Upper lobe of right lung (tissue), 1 donor: ENCODE measurements around the gene PVALB. TPM values are rescaled to one million over a fixed set of nuclear protein-coding genes. Genes with fewer than 3 reads are reported as not detected.

Experiments
- ATAC-seq: fragments of 200-7000 bp; cut with Tn5 transposase; one replicate; pipeline ENCODE4 v1.9.1; 2020; ENCODE audit warnings: mild to moderate bottlenecking, moderate library complexity
- DNase-seq: peaks from one replicate; pipeline ENCODE4 v3.0.0-alpha.2; 2020
- H3K27ac ChIP-seq: fragments of 200-600 bp; one replicate; pipeline ENCODE4 v1.8.0; 2022
- H3K27me3 ChIP-seq: fragments of 200-600 bp; one replicate; pipeline ENCODE4 v1.8.0; 2022; ENCODE audit warnings: mild to moderate bottlenecking
- H3K36me3 ChIP-seq: fragments of 200-600 bp; one replicate; pipeline ENCODE4 v1.8.0; 2022
- H3K4me1 ChIP-seq: fragments of 200-600 bp; one replicate; pipeline ENCODE4 v1.8.0; 2022
- H3K4me3 ChIP-seq: fragments of 200-600 bp; one replicate; pipeline ENCODE4 v1.8.0; 2022; ENCODE audit warnings: mild to moderate bottlenecking
- H3K9me3 ChIP-seq: fragments of 200-600 bp; one replicate; pipeline ENCODE4 v1.8.0; 2022
- intact Hi-C: fragments of 100-400 bp; cut with DNase I; formaldehyde crosslinking; loops from one replicate; pipeline ENCODE4 v1.11.0; 2022
- total RNA-seq: library from RNA; stranded (reverse); fragmentation: NEBNext Ultra II Directional; extraction: Animal tissue kit (Norgen Biotek cat#: 25700); gene quantifications from one replicate; pipeline ENCODE4 v1.2.1, GENCODE V29; 2021
- TF ChIP-seq, protein P1 (sequence below): fragments of 200-600 bp; IDR thresholded peaks from one replicate; pipeline ENCODE4 v1.8.0; 2022; ENCODE audit warnings: antibody characterized with exemption
- donor health status: DM: no; HTN: yes; CAD: no; lungs with severe emphysema.

The PVALB gene
- total RNA-seq, 1 donor from 2014 or later, result 2.5 TPM

DNA sequence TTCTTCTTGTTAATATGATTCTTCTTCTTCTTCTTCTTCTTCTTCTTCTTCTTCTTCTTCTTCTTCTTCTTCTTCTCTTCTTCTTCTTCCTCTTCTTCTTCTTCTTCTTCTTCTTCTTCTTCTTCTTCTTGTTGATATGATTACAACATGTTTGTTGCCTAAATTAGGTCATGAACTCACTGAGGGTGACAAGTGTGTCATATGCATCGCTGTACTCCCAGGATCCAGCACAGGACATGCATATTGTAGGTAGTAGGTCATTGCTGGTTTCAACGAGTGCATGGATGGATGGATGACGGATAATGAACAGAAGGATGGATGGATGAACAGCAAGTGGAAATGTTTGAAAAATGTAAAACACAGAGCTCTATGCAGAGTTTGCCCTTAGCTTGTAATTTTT is 14.9 kb upstream of the PVALB start:
- H3K36me3 ChIP-seq, result no peaks in the 10 kb centered on the region
- TF ChIP-seq, protein P1, sequence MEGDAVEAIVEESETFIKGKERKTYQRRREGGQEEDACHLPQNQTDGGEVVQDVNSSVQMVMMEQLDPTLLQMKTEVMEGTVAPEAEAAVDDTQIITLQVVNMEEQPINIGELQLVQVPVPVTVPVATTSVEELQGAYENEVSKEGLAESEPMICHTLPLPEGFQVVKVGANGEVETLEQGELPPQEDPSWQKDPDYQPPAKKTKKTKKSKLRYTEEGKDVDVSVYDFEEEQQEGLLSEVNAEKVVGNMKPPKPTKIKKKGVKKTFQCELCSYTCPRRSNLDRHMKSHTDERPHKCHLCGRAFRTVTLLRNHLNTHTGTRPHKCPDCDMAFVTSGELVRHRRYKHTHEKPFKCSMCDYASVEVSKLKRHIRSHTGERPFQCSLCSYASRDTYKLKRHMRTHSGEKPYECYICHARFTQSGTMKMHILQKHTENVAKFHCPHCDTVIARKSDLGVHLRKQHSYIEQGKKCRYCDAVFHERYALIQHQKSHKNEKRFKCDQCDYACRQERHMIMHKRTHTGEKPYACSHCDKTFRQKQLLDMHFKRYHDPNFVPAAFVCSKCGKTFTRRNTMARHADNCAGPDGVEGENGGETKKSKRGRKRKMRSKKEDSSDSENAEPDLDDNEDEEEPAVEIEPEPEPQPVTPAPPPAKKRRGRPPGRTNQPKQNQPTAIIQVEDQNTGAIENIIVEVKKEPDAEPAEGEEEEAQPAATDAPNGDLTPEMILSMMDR, result no peak
- no peaks in the 10 kb centered on the region for H3K4me1 ChIP-seq
- intact Hi-C loops, result no loop called here
- H3K4me3 ChIP-seq, result no peak overlapping the region
- no peak for DNase-seq
- no peaks in the 10 kb centered on the region for H3K9me3 ChIP-seq
- H3K27me3 ChIP-seq, result peaks cover 29% of the 10 kb centered on the region
- no peak overlapping the region for H3K27ac ChIP-seq
- ATAC-seq, result peak; percentile 67

DNA sequence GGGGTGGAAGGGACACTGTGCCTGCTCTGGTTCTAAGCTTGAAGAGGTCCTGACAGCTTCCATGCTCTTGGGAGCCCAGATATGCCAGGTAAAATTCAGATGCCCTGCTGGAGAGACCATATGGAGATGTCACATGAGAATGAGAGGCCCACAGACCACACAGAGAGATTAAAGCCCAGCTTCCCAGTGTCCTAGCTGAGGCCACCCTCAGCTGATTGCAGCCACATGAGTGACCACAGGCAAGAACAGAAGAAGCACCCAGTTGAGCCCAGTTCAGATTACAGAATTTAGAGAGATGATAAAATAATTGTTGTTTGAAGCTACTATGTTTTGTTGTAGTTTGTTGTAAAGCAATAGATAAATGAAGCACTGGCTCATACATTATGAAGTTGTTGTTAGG is 14.4 kb upstream of the PVALB start:
- H3K4me3 ChIP-seq, result no peak overlapping the region
- DNase-seq, result peak; percentile 48
- H3K9me3 ChIP-seq, result no peaks in the 10 kb centered on the region
- peaks cover 28% of the 10 kb centered on the region for H3K27me3 ChIP-seq
- H3K27ac ChIP-seq, result no peak overlapping the region
- peak; percentile 31 for ATAC-seq
- no peaks in the 10 kb centered on the region for H3K4me1 ChIP-seq
- TF ChIP-seq, protein P1, result no peak
- no peaks in the 10 kb centered on the region for H3K36me3 ChIP-seq
- intact Hi-C loops, result no loop called here

DNA sequence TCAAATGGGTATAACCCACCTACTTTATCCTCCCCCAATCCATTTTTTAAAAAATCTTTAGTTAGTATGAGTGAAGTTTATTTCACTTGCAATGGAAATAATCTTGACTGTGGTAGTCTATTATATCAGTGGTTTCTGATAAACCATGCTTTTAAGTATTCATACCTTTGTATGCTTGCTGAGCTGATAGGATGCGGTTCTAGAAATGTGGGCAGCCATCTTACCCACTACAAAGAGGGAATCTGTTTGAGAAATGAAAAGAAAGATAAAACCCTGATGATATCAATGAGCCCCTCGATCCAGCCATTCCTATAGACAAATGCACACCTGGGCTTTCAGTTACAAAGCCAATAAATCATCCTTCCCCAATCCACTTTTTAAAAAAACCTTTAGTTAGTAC is 13.8 kb upstream of the PVALB start:
- DNase-seq, result no peak
- Histone ChIP-seq H3K9me3 (no peaks in the 10 kb centered on the region), H3K4me1 (no peaks in the 10 kb centered on the region), H3K27me3 (peaks cover 23% of the 10 kb centered on the region), H3K4me3 (no peak overlapping the region), H3K36me3 (no peaks in the 10 kb centered on the region), H3K27ac (no peak overlapping the region)
- intact Hi-C loops, result no loop called here
- TF ChIP-seq, protein P1, result no peak
- ATAC-seq, result no peak

DNA sequence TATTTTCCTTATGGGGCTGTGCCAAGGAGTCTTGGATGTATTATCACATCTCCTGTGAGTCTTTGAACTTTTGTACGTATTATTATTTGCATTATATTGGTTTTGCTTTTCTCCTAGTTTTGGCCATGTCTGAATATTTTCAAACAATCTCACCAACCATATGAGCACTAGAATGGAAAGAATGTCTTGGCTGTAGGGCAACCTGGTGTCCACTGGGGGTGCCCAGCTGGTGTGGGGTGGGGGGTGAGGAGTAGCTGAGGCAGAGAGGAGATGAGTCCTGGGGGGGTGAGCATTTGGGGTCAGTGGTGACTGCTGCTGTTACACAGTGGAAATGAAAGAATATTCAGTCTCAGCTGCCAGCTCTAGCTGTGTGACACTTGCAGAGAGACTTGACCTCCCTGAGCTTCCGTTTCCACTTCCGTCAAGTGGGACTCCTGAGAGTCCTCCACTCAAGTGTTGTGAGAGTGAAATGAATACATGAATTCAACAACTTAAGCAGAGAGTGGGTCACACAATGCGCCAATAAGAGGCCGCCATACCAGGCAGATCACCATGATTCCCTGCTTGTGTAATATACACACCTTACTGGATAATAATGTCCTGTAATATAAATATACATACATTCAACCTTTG is 12.7 kb upstream of the PVALB start:
- Histone ChIP-seq H3K36me3 (no peaks in the 10 kb centered on the region), H3K27me3 (peaks cover 22% of the 10 kb centered on the region), H3K4me1 (no peaks in the 10 kb centered on the region), H3K4me3 (no peak overlapping the region), H3K27ac (no peak overlapping the region), H3K9me3 (no peaks in the 10 kb centered on the region)
- intact Hi-C loops, result no loop called here
- DNase-seq (peak; percentile 66), ATAC-seq (peak; percentile 74)
- TF ChIP-seq, protein P1, result no peak

DNA sequence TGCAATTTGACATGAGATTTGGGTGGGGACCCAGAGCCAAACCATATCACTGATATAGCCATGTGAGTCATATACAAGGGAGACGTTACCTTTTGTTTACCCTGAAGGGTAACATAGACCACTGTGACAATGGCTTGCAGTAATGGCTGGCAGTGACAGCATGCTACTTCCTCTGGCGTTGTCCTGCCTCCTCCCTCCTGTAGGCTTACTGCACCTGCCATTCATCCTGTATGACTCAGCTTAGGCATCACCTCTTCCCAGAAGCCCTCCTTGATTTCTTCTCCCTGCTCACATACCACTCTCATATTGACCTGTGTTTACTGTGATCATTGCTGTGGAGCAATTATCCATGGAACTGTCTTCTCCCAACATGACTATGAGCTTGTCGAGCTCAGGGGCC is 12.0 kb upstream of the PVALB start:
- ATAC-seq (no peak), DNase-seq (peak; percentile 9)
- no peaks in the 10 kb centered on the region for H3K4me1 ChIP-seq
- H3K27ac ChIP-seq, result no peak overlapping the region
- no peak overlapping the region for H3K4me3 ChIP-seq
- peaks cover 27% of the 10 kb centered on the region for H3K27me3 ChIP-seq
- H3K36me3 ChIP-seq, result no peaks in the 10 kb centered on the region
- TF ChIP-seq, protein P1, result no peak
- H3K9me3 ChIP-seq, result no peaks in the 10 kb centered on the region
- intact Hi-C loops, result no loop called here

DNA sequence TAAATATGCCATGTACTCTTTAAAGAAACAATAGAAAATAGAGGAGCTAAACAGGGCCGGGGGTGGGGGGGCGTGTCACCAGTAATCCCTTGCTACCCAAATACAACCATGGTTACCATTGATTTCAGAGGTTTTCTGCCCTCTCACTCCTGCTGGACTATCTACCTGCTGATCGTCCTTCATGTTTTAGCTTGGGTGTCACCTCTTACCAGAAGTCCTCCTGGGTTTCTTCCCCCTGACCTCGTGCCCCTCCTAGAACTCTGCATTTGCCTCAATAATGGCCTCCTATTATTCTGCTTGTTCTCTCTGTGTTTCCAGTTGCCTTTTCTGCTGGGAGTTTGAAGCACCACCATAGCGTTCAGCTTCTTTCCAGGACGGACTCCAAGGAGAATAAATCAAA is 9.4 kb upstream of the PVALB start:
- no peaks in the 10 kb centered on the region for H3K9me3 ChIP-seq
- peaks cover 38% of the 10 kb centered on the region for H3K27me3 ChIP-seq
- intact Hi-C loops, result no loop called here
- no peak overlapping the region for H3K4me3 ChIP-seq
- no peak overlapping the region for H3K27ac ChIP-seq
- TF ChIP-seq, protein P1, result no peak
- ATAC-seq (no peak), DNase-seq (no peak)
- no peaks in the 10 kb centered on the region for H3K36me3 ChIP-seq
- H3K4me1 ChIP-seq, result no peaks in the 10 kb centered on the region
